Stimulated activated CD4-positive, alpha-beta T cell treated with anti-CD3 and anti-CD28 coated beads, Interleukin-2, amount 100 ng/mL, for 48 hours (primary cell): ENCODE data around the gene NDUFA3.
"Not testable (repeated sequence)": the region's sequence is repeated elsewhere in the genome, so short reads cannot be mapped to it uniquely, and the experiment has no call there.

Experiments
- DNase-seq, 2 donors: peaks; one replicate each; pipeline ENCODE4 v3.0.0-alpha.2; 2020

Gene NDUFA3

GRCh38 chr19:54102421-54103169 is at the start of gene NDUFA3:
NDUFA3 (plus strand) TSS chr19:54102855; CDS start chr19:54102879, 24 bp downstream.
- peak; percentile 94 for DNase-seq

- no peak for DNase-seq
Observed at GRCh38 chr19:54062643-54063042, 40.0 kb upstream of the NDUFA3 start.

GRCh38 chr19:54063350-54064116 is 39.1 kb upstream of the NDUFA3 start, which contains the start of gene VSTM1:
VSTM1 (minus strand) TSS chr19:54063897; CDS start chr19:54063777, 120 bp downstream.
- DNase-seq: no peak

GRCh38 chr19:54069470-54069869 is 33.2 kb upstream of the NDUFA3 start:
- DNase-seq: no peak

GRCh38 chr19:54073829-54074228 is 28.8 kb upstream of the NDUFA3 start:
- DNase-seq: no peak

GRCh38 chr19:54074851-54075250 is 27.8 kb upstream of the NDUFA3 start:
- no peak for DNase-seq

- no peak for DNase-seq
Observed at GRCh38 chr19:54077334-54077733, 25.3 kb upstream of the NDUFA3 start.

- no peak for DNase-seq
Observed at GRCh38 chr19:54081032-54081431, 21.6 kb upstream of the NDUFA3 start, which contains the start of gene TARM1. TARM1 (minus strand) TSS chr19:54081365; CDS start chr19:54081340, 25 bp downstream.

- DNase-seq: no peak
Observed at GRCh38 chr19:54084410-54084809, 18.2 kb upstream of the NDUFA3 start.

- no peak for DNase-seq
Observed at GRCh38 chr19:54094426-54095000, 8.1 kb upstream of the NDUFA3 start.

- DNase-seq: no peak
Observed at GRCh38 chr19:54095136-54095858, 7.4 kb upstream of the NDUFA3 start.

GRCh38 chr19:54095859-54096616 is 6.6 kb upstream of the NDUFA3 start:
- DNase-seq: peak; percentile 27 to 39

GRCh38 chr19:54096617-54097106 is 6.0 kb upstream of the NDUFA3 start:
- no peak for DNase-seq

- DNase-seq: no peak
Observed at GRCh38 chr19:54099190-54099902, 3.3 kb upstream of the NDUFA3 start.

- DNase-seq: not testable (repeated sequence)
Observed at GRCh38 chr19:54099903-54100255, 2.8 kb upstream of the NDUFA3 start.

- DNase-seq: no peak
Observed at GRCh38 chr19:54100561-54100960, 2.1 kb upstream of the NDUFA3 start, which contains the start of gene OSCAR. OSCAR (minus strand) TSS chr19:54100803; CDS start chr19:54100792, 11 bp downstream.

GRCh38 chr19:54104998-54105715 is 2.5 kb downstream of the NDUFA3 start:
- DNase-seq: no peak

- no peak for DNase-seq
Observed at GRCh38 chr19:54105796-54106195, 3.1 kb downstream of the NDUFA3 start.

- DNase-seq: no peak
Observed at GRCh38 chr19:54106716-54107115, 4.1 kb downstream of the NDUFA3 start.

GRCh38 chr19:54107876-54108490 is 5.3 kb downstream of the NDUFA3 start:
- DNase-seq: no peak
